NCI-H128 (cell line): ENCODE data around the gene EHBP1.
"Not testable (repeated sequence)": the region's sequence is repeated elsewhere in the genome, so short reads cannot be mapped to it uniquely, and the experiment has no call there.

Experiments used
- DNase-seq: peaks from one replicate; lab custom pipeline; 2025; ENCODE audit not compliant: unreplicated experiment; lab: John Stamatoyannopoulos, UW

The EHBP1 gene

DNA sequence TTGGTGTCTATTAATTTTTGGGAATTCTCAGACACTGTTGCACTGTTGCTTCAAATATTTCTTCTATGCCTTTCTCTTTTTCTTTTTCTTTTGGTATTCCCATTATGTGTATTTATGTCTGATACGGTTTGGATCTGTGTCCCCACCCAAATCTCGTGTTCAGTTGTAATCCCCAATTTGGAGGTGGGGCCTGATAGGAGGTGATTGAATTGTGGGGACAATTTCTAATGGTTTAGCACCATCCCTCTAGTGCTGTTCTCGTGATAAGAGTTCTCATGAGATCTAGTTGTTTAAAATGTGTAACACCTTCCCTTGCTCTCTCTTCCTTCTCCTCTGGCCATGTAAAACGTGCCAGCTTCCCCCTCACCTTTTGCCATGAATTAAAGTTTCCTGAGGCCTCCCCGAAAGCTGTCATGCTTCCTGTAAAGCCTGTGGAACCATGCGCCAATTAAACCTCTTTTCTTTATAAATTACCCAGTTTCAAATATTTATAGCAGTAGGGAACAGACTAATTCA is 26.8 kb downstream of the EHBP1 start:
- DNase-seq, result no peak

DNA sequence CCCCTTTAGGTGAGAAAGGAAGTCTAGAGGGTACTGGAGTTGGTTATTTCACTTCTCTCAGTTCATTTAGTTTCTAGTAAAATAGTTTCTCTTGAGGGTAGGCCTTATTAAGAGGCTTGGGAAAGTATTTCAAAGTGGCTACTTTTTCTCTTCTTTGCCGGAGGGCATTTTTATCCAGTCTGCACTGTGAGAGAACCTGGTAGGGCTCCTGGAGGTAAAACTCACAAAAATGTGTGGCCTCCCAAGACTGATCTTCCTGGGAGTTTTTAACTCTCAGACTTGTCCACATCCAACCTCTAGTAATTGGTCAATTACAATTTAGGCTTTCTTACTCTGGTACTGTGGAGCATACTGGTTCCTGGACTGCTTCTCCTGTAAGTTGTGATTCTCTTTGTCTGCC is 28.0 kb downstream of the EHBP1 start:
- no peak for DNase-seq

DNA sequence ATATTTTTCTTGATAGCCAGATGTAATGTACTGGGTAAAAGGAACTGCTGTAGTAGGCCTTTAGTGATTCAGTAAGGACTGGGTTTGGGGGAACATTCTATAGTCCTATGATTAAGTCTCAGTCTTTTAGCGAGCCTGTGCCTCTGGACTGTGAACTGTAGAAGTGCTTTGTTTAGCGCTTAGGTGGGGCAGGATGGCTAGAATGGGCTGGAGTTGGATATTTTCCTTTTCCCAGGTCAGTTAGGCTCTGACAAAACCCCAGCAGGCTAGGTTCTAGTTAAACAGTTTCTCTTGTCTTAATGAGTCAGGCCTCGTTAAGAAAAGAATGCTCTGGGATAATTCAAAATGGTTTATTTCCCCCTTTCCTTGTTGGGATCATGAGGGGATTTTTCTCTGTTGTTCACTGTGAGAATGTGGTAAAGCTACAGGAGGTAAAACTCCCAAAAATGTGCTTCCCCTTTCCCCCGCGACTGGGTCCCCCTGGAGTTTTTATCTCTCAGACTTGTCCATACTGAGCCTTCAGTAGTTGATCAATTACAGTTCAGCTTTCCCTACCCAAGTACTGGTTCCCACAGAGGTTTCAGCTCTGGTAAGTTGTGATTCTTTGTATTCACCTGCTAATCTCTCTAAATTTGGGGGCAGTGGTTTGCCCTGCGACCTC is 31.5 kb downstream of the EHBP1 start:
- no peak for DNase-seq

DNA sequence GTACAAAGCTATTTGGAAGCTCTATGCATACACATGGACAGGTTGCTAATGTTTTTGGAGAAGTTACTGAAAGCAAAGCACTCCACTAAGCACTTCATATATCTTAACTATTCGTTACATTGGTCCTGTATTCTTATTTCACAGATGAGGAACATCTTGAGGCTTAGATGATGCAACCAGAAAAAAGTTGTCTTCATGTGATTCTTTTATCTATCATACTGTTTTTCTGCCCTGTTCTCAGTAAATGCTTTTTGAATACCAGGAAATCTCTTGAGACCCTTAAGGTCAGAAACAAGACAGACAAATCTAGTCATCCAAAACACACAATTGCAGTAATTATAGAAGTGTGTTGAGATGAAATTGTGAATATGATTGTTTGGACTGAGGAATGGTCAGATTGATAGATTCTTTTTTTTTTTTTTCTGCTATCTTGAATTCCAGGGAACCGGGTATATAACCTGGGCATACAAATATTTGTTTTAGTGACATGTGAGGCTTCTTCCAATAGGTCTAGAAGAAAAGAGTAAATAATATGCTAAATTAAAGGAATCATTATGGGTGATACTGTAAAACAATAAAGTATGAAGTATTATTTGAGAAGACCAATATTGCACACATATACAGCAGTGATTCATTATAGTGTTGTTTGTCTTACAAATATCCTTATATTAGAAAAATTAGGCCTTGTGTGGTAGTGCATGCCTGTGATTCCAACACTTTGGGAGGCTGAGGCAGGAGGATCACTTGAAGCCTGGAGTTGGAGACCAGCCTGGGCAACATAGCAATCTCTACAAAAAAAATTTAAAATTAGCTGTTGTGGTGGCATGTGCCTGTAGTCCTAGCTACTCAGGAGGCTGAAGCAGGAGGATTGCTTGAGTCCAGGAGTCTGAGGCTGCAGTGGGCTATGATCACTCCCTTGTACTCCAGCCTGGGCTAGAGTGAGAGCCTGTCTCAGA is 33.7 kb downstream of the EHBP1 start:
- DNase-seq, result no peak

DNA sequence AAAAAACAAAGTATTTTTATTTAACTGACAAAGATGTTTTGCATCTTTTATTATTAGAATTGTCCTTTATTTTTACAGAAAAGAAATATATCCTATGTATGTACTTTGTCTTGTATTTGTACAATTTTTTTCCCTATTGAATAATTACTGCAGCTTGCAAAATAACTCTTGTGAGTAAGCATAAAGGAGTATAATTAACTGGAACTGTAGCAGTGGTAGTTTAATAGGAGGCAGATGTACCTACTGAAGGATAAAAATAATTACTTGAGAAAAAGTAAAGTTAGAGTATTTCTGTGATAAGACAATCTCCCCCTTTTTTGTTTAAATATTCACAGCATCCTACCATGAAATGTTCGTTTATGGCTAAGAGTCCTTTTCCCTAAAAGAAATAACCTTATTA is 34.7 kb downstream of the EHBP1 start:
- DNase-seq, result no peak

DNA sequence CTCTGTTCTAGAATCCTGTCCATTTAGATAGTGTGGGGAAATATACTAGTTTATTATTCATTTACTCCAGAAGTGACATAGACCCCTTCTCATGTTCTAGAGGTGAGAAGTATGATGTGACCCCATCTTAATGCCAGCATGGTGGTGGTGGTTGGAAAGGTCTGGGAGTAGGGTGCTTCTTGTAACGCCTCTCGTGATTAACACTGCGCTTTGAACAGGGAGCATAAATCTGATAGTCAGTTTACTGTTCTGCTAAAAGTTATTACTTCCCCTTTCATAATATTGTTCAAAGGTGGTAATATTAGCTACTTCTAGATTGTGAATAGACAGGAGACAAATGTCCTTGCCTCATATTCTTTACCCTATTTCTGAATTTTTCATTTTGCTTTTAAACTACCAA is 35.6 kb downstream of the EHBP1 start:
- DNase-seq, result no peak

DNA sequence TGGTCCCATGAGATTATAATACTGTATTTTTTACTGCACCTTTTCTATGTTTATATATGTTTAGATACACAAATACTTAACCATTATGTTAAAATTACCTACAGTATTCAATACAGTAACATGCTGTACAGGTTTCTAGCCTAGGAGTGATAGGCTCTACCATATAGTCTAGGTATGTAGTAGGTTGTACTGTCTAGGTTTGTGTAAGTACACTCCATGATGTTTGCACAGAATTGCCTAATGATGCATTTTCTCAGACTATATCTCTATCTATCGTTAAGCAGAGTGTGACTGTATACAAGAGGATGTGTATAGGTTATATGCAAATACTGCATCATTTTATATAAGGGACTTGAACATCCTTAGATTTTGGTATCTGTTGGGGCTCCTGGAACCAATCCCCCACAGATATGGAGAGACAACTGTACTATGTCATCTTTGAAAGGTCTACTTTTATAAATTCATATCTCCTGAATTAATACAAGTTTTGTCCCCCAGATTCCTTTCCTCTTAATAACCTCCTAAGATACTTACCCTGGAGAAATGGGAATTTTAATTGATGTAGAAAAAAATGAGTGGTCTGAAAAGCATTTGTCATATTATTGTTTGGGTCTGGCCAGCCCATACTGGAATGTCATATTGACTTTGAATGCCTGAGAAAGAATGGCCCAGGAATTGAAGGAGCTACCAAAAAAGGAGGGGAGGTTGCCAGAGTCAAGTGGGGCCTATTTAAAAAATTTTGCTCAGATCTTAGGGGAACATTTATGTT is 36.6 kb downstream of the EHBP1 start:
- DNase-seq, result no peak

DNA sequence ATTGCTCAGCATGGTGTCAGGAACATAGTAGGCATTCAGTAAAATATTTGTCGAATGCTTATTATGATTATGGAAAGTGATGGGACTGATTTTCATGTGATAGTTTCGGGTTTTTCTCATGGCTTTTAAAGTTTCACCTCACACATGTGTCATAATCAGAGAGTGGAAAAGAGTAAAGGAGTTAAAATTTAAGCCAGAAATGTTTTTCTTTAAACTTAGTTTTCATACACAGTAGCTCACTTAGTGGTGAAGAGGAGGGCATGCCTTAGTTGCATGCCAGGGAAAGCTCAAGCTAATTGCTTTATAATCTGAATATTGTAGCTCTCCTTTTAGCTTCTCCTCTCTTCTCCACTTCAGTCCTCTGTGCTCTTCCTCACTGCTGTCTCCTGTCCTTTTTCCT is 38.0 kb downstream of the EHBP1 start:
- no peak for DNase-seq

DNA sequence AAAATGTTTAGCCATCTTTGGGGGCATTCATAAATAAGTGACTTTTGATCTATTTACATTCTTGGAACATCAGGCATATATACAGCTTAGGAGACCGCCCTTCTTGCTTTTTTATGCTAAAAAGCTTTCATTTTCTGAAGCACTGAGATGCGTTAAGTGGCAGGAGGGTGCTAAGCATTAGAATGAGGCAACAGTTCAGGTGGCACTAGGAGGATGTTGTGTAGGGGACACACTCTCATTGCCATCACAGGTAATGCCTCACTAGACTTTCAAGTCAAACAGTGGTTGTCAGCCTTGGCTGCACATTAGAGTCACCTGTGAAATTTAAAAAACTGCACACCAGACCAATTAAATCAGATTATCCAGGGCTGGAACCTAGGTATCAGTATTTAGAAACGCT is 39.1 kb downstream of the EHBP1 start:
- no peak for DNase-seq

DNA sequence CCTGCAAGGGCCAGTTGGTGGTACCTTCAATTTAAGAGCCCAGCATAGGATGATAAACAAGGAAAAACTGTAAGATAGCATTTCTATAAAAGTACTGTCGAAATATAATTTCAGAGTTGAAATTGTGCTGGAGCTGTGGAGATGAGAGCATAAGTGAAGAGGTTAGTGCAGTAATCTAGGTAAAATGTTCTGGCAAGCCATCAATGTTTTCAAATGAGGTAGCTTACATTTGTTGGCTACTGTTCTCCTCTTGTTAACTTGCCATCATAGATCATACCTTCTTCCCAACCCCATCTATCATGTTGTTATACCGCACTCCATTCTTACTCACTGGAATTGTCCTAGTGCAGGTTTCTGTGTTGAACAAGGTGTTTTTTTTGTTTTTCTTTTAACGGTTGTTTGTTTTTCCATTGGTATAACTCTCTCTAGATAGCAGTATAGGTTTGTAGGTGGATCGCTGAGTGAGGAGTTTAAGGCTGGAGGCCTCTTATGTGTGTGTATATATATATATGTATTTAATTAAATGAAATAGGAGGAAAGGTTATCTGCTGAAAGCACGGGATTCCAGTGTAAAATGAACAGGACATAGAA is 40.5 kb downstream of the EHBP1 start:
- DNase-seq, result no peak

DNA sequence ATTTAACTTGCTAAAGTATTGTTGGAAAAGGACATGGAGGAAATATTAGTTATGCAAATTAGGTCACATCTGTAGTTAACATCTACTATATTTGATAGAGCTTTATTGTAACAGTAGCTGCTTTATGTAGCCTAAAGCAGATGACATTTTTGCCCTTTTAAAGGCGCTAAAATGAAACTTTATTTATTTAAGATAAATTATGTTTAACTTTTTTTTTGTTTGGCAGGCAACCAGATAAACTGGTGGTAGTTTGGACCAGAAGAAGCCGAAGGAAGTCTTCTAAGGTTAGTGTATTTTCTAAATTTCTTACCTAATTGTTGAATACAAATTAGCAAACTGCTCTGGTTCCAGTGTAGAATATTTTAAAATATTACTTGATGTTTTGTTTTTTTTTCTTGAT is 41.7 kb downstream of the EHBP1 start:
- no peak for DNase-seq

DNA sequence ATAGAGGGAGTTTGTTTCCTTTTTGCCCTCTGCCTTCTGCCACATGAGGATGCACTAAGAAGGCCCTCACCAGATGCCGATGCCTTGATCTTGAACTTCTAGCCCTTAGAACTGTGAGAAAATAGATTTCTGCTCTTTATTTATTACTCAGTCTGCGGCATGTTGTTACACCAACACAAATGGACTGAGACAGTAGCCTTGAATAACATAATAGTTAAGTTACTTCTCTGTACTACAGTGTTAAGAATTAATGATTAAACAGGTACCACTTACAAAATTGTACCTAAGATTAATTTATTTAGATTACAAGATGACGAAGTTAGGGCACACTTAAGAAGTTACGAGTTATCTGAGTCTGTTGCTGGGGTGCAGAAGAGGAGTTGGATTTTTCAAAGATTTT is 42.4 kb downstream of the EHBP1 start:
- no peak for DNase-seq

DNA sequence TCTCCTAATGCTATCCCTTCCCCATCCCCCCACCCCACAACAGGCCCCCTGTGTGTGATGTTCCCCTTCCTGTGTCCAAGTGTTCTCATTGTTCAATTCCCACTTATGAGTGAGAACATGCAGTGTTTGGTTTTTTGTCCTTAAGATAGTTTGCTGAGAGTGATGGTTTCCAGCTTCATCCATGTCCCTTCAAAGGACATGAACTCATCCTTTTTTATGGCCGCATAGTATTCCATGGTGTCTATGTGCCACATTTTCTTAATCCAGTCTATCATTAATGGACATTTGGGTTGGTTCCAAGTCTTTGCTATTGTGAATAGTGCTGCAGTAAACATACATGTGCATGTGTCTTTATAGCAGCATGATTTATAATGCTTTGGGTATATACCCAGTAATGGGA is 43.6 kb downstream of the EHBP1 start:
- not testable (repeated sequence) for DNase-seq

DNA sequence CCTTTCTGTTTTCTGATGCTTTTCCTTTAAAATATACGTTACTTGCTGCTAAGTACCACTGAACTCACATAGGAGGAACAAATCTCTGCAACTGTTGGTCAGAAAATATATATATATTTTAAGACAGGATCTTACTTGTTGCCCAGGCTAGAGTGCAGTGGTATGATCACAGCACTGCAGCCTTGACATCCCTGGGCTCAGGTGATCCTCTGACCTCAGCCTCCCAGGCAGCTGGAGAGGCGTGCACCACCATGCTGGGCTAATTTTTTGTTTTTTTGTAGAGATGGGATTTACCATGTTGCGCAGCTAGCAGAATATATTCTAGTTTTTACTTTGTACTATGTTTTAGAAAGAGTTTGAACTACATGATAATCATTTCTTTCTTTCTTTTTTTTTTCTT is 51.5 kb downstream of the EHBP1 start:
- DNase-seq, result no peak

DNA sequence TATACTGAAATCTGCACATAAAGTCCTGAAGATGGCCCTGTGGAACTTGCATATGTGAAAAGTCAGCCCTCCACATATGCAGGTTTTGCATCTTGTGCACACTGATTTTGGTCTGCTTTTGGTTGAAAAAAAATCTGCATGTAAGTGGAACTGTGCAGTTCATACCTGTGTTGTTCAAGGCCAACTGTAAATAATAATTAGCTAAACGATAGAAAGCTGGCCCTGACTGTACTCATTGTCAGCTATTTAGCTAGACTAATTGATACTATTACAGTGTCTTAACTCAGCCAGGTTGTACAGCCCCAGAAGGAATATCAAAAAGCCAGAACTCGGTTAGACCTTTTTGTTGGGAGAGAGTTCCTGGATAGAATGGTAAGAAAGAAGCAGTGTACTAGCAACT is 54.5 kb downstream of the EHBP1 start:
- no peak for DNase-seq

DNA sequence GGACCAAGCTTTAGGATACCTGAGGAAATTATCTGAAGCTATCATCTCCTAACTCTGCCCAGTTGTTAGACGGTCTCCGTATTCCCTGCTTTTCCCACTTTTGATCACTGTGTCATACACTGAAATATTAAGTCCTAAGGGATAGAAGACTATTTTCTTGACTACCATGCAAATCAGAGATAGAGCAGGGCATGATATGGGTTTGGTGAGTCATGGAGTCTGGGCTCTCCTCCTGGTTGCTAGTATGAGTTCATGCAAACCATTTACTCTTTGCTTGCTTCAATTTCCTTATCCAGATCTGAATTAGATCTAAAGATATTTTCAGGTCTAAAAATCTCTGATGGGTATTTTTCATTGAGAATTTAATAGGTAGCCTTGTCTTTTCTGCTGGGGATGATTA is 55.0 kb downstream of the EHBP1 start:
- no peak for DNase-seq

DNA sequence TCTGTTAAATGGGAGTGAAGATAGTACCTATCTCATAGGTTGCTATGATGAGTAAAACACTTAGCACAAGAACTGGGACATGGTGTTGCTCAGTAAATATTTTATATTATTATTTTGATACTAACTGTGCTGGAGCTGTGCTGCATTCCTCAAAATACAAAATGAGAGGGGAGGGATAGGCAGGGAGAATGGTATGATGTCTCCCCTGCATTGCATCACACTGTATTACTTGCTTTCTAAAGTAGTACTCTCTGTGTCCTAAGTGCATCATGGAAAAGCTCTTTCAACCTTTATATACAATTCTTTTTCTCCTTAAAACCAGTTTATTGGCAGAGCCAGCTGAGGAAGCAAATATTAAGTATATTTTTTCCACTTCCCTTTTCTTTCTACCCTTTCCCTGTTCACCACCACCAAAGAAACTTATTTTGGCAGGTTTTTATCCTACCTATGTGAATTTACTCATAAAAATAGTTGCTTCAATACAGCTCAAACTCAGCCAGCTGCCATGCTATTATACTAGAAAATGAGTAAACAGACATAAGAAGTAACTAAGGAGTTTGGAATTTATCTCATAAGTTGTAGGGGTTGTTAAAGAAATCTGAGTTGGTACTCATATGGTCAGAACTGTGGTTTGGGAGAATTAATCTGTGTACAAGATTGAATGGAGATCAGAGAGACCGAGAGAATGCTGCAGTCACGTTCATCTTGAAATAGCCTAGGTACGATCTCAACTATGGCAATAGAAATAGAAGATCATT is 60.3 kb downstream of the EHBP1 start:
- DNase-seq, result no peak

DNA sequence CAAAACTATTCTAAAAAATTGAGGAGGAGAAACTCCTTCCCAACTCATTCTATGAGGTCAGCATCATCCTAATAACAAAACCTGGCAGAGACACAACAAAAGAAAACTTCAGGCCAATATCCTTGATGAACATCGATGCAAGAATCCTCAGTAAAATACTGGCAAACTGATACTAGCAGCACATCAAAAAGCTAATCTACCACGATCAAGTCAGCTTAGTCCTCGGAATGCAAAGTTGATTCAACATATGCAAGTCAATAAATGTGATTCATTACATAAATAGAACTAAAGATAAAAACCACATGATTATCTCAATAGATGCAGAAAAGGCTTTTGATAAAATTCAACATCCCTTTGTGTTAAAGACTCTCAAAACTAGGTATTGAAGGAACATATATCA is 63.1 kb downstream of the EHBP1 start:
- no peak for DNase-seq

DNA sequence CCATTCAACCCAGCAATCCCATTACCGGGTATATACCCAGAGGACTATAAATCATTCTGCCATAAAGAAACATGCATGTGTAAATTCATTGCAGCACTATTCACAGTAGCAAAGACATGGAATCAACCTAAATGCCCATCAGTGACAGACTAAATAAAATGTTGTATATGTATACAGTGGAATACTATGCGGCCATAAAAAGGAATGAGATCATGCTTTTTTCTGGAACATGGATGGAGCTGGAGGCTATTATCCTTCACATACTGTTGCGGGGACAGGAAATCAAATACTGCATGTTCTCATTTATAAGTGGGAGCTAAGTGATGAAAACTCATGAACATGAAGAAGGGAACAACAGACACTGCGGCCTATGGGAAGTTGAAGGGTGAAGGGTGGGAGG is 65.1 kb downstream of the EHBP1 start:
- DNase-seq, result no peak

DNA sequence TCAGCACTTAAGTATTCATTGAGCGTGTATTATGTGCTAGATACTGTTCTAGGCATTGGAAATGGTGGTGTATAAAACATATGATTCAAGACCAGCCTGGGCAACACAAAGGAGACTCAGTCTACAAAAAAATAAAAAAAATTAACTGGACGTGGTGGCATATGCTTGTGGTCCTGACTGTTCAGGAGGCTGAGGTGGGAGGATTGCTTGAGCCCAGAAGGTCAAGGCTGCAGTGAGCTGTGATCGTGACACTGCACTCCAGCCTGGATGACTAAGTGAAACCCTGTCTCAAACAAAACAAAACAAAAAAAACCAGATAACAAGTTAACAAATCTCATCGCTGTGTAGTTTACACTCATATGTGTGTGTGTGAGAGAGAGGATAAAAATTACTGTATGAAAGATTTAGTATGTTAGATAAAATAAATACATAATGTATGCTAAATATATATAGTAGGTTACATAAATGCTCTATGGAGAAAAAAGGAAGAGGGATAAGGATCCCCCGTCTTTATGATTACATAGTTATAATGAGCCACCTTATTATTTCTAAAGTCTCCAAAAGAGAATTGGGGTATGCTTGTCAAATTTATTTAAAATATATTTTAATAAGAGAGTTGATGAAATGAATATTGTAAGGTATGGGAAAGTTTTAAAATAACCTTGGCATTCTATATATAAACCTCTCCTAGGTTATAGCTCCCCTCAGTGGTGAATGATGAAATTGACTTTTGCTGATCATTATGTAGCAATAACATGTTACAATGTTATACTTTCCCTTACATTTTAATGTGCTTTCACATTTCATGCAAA is 69.2 kb downstream of the EHBP1 start:
- no peak for DNase-seq
